Urothelium cell line (cell line): ENCODE data around the gene LDHD.
"Not testable (repeated sequence)": the region's sequence is repeated elsewhere in the genome, so short reads cannot be mapped to it uniquely, and the experiment has no call there.

Experiments
- DNase-seq: peaks from one replicate; pipeline ENCODE4 v3.0.0; 2011; ENCODE audit warnings: low spot score, mixed read lengths
- FAIRE-seq: peaks from 2 replicates; lab custom pipeline; 2011; peaks lifted over from hg19 to GRCh38; lab: Jason Lieb, UNC

LDHD gene

GRCh38 chr16:75100603-75100990, 16.0 kb downstream of the LDHD start:
- no peak for FAIRE-seq
- DNase-seq: no peak

GRCh38 chr16:75099738-75100602, 16.6 kb downstream of the LDHD start:
- no peak for DNase-seq
- peak; percentile 59 for FAIRE-seq

GRCh38 chr16:75099075-75099667, 17.4 kb downstream of the LDHD start:
- DNase-seq (no peak), FAIRE-seq (no peak)

GRCh38 chr16:75097941-75098901, 18.4 kb downstream of the LDHD start:
- FAIRE-seq: no peak
- no peak for DNase-seq

GRCh38 chr16:75097191-75097761, 19.3 kb downstream of the LDHD start:
- no peak for FAIRE-seq
- no peak for DNase-seq

GRCh38 chr16:75096656-75097055, 19.9 kb downstream of the LDHD start:
- FAIRE-seq (no peak), DNase-seq (peak; percentile 32)

DNA sequence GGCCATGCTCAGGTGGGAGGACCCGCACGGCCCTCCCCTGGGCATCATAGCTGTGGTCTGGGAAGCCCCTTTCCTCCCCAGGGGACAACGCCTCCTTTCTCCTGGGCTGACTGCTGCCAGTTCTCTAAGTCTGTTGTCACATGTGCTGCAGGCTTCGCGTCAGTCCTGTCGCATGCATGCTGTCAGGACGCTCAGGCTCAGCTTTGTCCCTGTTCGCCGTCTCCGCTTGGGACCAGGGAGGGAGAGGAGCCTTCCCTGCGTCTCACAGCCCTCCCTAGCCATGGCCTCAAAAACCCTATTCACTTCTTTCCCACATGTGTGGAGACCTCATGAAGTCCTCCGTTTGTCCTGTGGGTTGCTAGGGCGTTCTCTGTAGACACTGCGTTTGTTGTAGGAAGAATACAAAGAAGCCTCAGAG, 21.4 kb downstream of the LDHD start:
- DNase-seq: no peak
- FAIRE-seq: no peak

- FAIRE-seq (no peak), DNase-seq (no peak)
Observed at GRCh38 chr16:75093598-75094540, 22.7 kb downstream of the LDHD start.

DNA sequence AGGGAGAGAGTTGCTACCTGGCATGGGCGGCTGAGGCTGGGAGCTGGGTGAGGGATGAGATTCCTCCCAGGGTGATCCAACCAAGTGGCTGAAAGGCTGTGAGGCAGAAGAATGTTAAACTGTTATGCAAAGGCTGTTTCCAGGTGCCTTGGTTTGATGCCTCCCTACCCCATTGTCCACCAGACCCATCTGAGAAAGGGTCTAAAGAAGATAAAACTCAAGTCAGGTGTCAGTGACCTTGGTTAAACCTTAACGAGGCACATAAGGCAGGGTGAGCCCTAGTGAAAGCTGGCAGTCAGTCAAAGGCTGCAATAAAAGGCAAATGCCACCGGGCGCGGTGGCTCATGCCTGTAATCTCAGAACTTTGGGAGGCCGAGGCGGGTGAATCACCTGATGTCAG, 23.8 kb downstream of the LDHD start:
- no peak for DNase-seq
- no peak for FAIRE-seq

DNA sequence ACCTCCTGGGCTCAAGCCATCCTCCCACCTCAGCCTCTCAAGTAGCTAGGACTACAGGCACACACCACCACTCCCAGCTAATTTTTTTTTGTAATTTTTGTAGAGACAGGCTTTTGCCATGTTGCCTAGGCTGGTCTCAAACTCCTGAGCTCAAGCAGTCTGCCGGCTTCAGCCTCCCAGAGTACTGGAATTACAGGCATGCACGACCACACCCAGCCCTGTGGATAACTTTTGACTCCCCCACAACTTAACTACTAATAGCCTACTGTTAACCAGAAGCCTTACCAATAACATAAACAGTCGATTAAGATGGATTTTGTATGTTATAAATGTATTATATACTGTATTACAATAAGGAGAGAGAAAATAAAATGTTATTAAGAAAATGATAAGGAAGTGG, 25.0 kb downstream of the LDHD start:
- DNase-seq, FAIRE-seq: not testable (repeated sequence)

DNA sequence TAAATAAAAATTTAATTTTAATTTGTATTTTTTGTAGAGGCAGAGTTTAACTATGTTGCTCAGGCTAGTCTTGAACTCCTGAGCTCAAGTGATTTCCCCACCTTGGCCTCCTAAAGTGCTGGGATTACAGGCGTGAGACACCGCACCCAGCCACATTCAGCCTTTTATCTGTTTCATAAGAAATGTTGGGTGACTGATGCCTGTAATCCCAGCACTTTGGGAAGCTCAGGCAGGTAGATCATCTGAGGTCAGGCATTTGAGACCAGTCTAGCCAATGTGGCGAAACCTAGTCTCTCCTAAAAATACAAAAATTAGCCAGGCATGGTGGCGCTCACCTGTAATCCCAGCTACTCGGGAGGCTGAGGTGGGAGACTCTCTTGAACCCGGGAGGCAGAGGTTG, 25.7 kb downstream of the LDHD start:
- FAIRE-seq, DNase-seq: not testable (repeated sequence)

- FAIRE-seq: no peak
- DNase-seq: no peak
Observed at GRCh38 chr16:75089486-75090202, 26.9 kb downstream of the LDHD start.

GRCh38 chr16:75088934-75089333, 27.6 kb downstream of the LDHD start:
- DNase-seq (no peak), FAIRE-seq (no peak)

DNA sequence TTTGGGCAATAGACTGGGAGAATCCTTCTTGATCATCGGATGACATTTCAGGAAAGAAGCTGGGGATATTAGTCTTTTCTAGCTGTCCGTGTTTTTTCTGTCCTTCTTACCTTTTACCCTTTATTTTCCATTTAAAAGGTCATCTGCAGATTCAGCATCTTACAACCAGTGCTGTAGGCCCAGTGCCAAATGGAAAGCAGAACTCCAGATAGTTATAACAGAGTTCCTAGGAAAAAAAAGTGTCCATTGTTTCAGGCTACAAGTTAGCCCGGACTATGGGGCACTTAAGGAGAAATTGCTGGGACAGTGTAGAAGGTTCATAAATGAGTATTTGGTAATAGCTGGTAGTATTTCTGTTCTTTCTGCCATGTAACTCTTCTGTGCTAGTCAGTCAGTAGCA, 28.4 kb downstream of the LDHD start:
- DNase-seq: no peak
- no peak for FAIRE-seq

- DNase-seq: no peak
- no peak for FAIRE-seq
Observed at GRCh38 chr16:75087375-75087979, 29.1 kb downstream of the LDHD start.

DNA sequence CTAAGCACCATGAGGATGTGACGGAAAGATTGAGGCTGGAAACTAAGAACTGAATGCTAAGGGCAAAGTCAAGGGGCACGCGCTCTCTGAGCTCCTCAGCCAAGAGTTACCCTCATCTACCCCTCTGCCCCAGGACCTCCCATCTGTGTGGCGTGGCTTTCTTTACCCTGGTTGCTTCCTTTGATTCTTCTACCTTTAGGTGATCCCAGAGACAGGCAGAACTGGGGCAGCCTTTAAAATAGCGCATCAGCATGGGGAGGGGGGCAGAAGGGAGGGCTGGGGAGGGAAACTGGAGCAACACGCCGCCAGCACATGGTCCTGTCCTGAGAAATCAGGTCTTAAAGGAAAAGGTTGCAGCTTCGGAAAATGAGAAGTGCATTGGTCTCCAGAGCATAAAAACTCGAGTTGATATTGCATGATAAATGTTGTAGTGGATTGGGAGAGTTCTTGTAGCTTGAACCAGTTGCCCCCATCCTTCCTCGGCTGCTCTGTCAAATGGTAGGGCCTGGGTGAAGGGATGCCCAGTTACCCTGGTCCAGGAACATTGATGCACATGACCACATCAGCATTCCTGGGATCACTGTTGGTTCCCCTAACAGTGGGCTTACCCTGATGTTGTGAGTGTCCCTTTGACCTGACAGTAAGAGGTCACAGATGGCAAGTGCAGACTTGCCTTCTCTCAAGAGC, 29.7 kb downstream of the LDHD start:
- FAIRE-seq (no peak), DNase-seq (no peak)

DNA sequence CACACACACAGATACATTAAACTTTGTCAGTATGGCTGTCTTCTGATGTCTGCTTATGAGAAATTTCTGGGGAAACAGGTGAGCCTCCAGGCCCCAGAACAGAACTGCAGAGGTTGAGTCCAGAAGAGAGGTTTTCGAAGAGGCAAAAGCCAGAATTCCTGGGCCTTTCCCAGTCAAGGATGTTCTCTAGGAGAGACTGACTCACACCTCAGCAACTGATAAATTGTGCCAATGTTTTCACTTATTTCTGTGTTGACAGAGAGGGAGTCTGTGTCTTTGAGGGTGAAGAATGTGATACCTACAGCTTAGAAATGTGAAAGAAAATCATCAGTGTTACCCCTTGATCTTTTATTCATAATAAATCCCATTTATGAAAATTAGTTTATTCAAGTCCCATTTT, 30.3 kb downstream of the LDHD start:
- FAIRE-seq: no peak

GRCh38 chr16:75085556-75085955, 31.0 kb downstream of the LDHD start:
- no peak for FAIRE-seq
- no peak for DNase-seq

More for the DNA sequence above, 30.3 kb downstream of the LDHD start:
- DNase-seq: no peak
